M059J (cell line): ENCODE data around the gene MYO5C. TPM values are rescaled to one million over a fixed set of nuclear protein-coding genes. Genes with fewer than 3 reads are reported as not detected.
"Not testable (repeated sequence)": the region's sequence is repeated elsewhere in the genome, so short reads cannot be mapped to it uniquely, and the experiment has no call there.

Experiments used
- DNase-seq: peaks from one replicate; pipeline ENCODE4 v3.0.0-alpha.2; 2012; ENCODE audit warnings: low read depth
- total RNA-seq: library from RNA; depleted of rRNA; stranded (reverse); fragments of >200 nt; shearing (Covaris generic); gene quantifications from 2 replicates; pipeline ENCODE4 v1.2.3, GENCODE V29; 2014

MYO5C gene
- total RNA-seq, 1 experiment from 2014 or later = 6.4 TPM

DNA sequence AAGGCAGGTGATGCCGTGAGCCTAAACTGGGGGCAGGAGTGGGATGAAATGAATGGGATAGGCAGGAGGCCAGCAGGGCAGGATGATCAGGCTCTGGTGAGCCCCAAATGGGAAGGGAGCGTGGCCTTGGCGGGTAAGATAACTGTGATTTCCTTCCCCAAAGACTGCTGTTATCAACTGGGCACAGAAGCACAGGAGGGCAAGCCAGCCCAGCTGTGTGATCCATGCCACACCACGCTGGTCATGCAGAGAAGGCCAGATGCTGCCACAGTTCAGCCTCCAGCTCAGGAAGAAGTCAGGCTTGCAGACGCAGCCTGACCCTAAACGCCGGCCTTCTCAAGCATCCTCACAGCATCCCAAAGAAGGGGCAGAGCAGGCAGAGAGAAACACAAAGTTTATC lies 52.3 kb downstream of the MYO5C start:
- no peak for DNase-seq

DNA sequence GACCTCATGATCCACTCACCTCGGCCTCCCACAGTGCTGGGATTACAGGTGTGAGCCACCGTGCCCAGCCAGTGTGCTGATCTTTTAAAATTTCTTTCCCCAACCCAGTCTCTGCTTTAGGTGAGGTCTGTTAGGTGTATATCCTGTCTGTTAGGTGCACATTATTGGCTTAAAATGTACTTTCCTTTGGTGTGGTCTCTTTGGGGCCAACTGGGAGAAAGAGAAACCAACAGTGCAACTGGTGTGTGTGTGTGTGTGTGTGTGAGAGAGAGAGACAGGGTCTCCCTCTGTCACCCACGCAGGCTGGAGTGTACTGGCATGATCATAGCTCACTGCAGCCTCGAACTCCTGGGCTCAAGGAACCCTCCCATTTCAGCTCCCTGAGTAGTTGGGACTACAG lies 54.1 kb downstream of the MYO5C start:
- DNase-seq = no peak

DNA sequence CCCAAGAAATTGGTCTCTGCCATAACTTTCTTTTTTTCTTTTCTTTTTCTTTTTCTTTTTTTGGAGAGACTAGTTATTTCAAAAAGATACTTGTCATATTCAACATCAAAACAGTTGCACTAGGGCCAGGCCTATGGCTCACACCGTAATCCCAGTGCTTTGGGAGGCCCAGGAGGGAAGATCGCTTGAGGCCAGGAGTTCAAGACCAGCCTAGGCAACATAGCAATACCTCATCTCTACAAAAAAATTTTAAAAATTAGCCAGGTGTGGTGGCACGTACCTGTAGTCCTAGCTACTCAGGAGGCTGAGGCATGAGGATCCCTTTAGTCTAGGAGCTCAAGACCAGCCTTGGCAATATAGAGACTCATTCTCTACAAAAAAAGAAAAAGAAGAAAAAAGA lies 55.4 kb downstream of the MYO5C start:
- no peak for DNase-seq

DNA sequence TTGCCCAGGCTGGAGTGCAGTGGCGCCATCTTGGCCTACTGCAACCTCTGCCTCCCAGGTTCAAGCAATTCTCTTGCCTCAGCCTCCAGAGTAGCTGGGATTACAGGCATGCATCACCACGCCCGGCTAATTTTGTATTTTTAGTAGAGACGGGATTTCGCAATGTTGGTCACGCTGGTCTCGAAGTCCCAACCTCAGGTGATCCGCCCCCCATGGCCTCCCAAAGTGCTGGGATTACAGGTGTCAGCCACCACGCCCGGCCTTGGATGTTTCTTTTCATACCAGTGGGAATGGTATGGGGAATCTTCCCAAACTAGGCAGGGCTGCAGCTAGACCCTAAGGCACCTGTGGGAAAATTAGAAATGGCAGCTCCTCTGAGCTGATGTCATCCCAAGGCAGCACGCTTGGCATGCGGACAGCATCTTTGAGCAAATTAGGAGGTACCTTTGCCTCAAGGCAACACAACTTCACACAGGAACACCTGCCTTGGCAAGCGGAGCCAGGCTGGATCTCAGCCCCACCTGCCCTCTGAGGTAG lies 56.5 kb downstream of the MYO5C start:
- DNase-seq = not testable (repeated sequence)

DNA sequence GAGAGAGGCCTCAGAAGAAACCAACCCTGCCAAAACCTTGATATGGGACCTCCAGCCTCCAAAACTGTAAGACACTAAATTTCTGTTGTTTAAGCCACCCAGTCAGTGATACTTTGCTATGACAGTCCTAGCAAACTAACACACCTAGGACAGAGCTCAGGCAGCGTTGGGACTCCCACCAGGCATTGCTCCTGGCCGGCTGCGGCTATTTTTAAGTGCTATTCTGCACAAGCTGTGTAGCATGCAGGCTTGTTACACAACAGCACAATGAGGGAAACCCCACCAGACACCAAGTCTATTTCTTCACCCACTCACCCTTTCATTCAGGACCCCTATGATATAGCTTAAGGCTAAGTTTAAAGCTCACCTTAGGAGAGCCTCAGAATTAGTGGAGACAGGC lies 57.5 kb downstream of the MYO5C start:
- DNase-seq = no peak

DNA sequence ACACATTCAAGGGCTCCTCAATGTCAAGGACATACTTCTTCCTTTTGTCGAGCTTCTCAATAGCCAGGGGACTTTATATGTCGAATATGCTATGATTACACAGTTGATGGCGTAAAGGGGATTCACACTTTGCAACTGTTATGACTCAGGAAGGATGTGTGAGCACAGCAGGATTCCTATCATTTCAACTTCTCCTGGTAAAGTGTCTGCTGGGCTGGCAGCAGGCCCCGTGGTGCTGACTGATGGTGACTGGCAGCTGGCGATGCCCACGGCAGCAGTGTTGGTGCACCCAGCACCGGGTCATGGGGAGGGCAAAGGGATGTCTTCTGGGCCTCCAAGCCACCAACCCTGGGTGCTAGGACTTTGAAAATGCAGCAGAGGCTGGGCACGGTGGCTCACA lies 59.6 kb downstream of the MYO5C start:
- DNase-seq = peak; percentile 14

DNA sequence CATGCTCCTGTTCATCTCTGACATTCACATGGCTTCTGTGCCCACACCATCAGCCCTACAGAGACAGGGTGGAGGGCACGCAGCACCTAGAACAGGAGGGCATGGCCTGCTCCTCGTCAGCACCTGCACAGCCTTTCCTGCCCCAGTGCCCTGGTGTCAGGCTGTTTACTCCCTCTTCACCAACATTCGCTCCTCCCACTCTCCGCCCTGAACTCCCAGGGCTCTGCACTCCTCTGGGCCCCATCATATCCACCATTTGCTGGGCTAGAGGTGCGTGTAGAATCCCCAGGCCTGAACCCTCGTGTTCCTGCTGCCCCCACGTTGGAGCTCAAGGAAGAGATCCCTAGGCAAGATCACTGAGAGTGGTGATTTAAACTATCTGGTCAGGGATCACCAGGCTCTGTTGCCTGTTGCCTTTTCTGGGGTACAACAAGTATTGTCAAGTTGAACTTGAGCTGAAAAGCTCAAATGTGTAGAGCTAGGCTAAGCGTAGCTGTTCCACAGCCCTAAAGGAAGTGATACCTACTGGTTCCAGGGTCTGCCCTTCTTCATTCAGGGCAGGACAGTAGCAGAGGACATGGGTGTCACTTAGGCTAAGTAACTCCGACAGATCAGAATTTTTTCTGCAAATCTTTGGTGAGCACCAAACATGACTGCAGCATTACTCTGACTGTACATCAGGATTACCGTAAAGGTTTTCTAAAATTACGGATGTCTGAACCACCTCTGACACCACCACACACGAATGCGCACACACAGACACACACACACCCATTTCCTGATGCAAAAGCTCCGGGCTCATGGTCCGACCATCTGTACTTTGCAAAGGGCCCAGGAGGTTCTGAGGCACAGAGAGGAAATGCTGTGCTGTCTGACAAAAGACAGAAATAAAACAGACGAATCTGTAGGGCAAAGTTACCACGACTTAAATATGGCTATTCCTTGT lies 60.7 kb downstream of the MYO5C start:
- no peak for DNase-seq

DNA sequence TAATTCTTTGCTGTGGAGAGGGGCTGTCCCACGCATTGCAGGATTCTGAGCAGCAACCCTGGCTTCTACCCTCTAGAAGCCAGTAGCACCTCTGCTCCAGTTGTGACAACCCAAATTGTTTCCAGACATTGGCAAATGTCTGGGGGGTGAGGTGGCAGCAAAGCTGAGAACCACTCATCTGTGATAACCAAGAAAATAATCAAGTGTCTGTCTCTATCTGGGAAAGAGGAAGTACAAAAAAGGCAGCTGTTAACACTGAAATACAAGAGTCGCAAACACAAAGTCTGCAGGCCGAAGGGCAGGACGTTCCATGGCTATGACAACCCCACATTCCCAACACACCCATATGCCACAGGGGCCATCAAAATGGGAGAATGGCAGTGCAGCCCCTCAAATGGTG lies 62.2 kb downstream of the MYO5C start:
- no peak for DNase-seq

DNA sequence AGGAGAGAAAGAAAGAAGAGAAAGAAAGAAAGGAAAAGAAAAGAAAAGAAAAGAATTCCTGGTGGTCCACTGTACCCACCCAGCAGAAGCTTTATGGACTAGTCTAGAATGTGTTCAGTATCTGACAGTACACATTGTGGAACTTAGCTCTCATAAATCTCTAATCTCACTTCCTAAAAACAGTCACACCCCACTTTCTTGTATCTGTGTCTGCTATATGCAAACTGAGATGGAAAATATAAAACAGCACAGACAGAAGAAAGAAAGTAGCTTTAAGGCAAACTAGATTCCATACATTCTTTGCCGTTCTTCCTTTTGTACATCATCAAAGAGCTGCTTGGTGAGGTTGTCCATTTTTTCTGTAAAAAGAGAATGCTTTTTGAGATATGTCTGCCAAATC lies 63.3 kb downstream of the MYO5C start:
- no peak for DNase-seq

DNA sequence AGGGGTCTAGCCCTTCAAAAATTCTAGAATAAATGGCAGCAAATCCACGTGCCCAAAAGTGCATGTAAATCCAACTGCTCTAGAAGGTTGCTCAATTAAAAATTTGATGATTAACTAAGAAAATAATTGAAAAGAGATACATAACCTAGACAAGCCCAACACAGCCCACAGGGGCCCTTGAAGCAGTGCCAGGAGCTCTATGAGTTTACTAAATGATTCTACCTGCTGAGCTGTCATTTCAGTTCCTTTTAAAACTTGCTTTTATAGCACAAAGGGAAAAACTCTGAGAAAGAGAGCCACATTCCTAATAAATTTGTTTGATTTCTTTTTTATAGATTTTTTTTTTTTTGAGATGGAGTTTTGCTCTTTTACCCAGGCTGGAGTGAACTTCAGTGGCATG lies 65.5 kb downstream of the MYO5C start:
- DNase-seq = no peak

DNA sequence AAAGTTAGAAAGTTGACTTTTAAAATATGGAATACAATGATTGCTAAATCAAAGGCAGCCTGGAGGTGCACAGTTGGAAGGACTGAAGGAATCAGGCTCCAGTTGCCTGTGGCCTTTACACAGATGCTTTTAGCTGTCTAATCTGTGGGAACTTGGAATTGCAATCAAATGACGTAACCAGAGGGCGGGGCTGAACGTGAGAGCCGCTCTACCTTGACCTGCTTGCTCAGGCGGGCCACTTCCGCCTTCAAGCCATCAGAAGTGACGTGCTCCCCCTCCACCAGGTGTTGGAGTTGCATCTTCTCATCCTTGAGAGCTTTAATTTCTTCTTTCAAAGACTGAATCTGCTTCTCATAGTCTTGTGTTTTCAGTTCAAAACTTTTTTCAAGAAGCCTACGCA lies 66.7 kb downstream of the MYO5C start:
- DNase-seq = peak; percentile 58

DNA sequence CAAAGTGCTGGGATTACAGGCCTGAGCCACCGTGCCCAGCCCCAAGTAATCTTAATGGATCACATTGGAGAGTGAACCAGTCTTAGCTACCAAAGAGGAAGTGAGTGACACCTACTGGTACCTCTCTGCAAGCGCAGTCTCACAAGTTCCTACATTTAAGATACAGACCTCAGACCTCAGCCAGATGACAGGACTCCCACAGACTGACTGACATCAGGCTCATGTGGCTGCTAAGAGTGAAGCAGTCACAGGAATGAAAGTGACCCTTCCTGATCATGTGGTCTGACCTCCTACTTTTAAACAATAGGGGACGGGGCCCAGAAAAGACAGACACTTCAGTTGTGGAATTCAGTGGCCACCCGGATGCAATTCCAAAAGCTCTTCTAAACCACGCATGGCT lies 68.1 kb downstream of the MYO5C start:
- DNase-seq = peak; percentile 76

DNA sequence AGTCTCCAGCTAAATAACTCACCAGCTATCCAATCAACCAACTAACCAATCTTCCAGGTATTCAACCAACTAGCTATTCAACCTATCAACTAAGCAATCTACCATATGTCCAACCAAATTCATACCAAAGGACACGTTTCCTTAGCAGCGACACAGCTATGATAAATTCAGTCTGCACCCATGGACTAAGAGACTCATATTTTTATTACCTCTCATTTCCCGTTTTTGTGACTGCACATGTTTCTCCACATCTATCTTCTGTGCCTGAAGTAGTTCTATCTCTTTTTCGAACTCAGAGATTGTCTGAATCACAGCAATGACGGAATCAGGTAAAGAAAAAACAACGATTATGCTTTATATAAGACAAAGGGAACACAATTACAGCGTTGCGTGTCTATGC lies 70.4 kb downstream of the MYO5C start:
- DNase-seq = no peak

DNA sequence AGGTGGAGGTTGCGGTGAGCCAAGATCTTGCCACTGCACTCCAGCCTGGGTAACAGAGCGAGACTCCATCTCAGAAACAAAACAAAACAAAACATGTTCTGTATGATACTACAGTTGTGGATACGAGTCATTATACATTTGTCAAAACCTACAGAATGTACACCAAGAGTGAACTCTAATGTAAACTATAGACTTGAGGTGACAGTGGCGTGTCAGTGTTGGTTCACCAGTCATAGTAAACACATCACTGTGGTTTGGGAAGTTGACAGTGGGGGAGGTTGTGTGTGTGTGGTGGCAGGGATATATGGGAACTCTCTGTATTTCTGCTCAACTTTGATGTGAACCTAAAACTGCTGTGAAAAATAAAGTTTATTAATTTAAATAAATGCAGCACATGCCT lies 71.4 kb downstream of the MYO5C start:
- DNase-seq = no peak

DNA sequence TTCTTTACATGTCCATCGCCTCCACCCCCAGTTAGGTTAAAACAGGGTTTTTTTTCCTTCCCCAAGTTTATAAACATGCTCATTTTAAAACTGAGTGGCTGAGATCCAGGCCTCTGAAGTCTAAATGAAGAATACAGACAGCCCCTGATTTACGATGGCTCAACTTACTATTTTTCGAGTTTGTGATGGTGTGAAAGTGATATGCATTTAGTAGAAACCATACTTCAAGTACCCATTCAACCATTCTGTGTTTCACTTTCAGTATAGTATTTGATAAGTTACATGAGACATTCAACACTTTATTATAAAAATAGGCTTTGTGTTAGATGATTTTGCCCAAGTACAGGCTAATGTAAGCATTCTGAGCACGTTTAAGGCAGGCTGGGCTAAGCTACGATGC lies 73.9 kb downstream of the MYO5C start:
- DNase-seq = no peak

DNA sequence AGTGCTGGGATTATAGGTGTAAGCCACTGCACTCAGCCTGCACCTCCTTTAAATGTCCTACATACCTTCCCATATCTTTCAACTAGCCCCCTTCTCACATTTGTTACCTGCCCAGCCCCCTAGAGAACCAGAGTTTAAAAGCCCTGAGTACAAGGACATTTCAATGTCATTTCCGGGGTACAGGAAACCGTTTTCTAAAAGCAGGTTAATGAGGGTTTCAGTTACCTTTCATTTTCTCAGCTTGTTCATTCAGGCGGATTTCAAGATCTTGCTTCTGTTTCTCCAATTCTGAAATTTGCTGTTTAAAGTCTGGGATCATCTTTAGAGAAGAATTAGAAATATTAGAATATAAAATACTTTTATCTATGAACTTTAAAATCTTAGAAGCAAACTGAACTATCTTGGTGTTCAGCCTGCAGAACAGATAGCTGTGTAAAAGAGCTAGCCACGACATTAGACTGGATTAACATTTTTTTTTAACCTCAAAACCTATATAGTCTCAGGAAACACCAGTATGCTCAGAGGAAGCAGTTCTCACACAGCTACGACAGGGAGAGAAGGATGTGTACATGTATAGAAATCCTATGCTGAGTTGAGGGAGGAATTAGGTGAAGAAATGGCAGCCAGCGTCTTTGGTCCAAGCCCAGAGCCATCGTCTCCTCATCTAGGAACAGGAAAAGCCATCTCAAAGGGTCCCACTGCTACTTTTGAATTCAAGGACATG lies 74.5 kb downstream of the MYO5C start:
- DNase-seq = no peak

DNA sequence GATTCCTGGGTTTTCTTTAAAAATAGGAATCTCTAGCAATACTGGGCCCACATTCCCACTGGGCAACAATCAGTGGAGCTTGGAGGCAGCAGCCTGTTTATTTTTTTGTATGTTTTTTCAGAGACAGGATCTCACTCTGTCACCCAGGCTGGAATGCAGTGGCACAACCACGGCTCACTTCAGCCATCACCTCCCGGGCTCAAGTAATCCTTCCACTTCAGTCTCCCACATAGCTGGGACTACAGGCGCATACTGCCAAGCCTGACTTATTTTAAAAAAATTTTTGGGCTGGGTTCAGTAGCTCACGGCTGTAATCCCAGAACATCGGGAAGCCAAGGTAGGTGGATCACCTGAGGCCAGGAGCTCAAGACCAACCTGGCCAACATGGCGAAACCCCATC lies 75.4 kb downstream of the MYO5C start:
- peak; percentile 13 for DNase-seq

DNA sequence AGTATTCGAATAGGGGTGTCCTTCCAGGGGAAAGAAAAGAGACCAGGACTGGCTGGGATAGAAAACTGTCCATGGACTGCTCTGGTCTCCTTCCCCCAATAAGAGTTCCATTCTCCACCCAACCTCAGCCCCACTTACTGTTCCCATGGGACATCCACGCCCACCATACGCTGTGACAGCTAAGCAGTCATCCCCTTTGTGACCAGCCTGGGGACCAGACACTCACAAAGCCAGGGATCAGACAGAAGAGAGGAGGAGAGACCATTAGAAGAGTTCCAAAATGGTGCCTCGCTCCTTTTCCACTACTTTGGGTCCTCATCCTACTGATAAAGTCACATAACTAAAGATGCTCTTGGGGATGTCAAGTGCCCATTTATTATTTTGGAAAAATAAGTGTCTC lies 76.8 kb downstream of the MYO5C start:
- no peak for DNase-seq

DNA sequence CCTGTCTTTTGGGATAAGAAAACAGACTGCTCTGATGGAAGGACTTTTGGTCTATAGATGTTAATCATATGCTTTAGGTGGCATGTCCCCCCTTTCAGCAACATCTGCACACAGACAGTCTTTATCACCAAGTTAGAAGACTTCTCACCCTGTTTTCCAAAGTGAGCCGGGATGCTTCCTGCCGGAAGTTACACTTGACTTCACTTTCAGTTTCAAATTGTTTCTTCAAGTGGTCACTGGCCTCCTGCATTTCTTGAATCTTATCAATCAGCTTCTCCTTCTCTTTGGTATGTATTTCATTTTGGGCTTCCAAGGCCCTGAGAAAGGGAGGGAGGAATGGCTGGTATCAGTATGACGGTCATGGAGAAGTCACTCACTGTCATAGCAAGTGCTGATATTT lies 77.2 kb downstream of the MYO5C start:
- no peak for DNase-seq

DNA sequence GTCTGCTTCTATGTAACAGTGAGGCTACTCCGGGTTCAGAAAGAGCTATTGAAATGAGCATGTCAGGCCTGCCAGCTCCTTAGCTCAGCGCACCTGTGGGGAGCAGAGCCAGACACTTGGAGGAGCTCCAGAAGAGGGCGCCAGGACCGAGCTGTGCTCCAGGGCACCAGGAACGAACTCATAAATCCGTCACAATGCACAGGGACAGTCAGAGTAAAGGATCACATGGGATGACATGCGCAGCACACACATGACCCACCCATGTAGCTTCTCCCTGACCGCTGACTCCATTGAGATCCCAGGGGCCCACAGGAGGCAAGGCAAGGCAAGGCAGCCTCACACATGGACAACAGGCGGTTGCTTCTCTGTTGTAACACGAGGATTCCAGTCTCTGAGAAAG lies 78.4 kb downstream of the MYO5C start:
- no peak for DNase-seq

DNA sequence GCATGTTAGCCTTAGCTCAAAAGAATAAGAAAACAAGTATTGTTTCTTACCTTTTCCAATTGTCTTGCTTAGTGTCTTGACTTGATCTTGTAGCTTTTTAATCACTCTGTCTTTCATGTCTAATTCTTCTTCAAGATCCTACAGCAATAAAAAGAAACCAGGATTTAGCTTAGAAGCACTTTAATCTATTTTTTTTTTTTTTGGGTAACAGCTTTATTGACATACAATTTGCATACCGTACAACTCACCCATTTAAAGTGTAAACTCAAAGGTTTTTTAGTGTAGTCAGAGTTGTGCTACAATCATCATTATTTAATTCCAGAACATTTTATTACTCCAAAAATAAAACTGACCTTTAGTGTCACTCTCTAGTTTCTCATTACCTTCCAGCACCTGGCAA lies 81.1 kb downstream of the MYO5C start:
- DNase-seq = no peak

DNA sequence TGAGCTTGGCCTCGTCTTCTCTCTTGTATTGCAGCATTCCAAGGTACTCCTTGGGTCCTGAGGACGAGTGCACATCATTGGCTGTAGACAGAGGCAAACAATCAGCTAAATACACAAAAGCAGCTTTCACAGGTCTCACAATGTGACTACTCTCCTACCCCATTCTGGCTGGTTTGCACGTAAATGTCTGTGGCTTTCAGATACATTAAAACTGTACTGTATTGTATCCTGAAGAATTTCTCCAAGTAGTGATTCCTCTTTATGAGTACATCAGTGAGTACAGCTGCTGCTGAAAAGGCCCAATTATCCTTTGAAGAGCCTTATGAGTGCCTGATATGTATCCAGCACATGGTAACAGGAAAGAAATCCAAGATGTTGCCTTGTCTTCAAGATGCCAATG lies 82.4 kb downstream of the MYO5C start:
- no peak for DNase-seq
